ENCODE data around the gene CADPS. TPM values are rescaled to one million over a fixed set of nuclear protein-coding genes. Genes with fewer than 3 reads are reported as not detected.

The CADPS gene
- total RNA-seq, 2 experiments from 2014 or later: not detected

DNA sequence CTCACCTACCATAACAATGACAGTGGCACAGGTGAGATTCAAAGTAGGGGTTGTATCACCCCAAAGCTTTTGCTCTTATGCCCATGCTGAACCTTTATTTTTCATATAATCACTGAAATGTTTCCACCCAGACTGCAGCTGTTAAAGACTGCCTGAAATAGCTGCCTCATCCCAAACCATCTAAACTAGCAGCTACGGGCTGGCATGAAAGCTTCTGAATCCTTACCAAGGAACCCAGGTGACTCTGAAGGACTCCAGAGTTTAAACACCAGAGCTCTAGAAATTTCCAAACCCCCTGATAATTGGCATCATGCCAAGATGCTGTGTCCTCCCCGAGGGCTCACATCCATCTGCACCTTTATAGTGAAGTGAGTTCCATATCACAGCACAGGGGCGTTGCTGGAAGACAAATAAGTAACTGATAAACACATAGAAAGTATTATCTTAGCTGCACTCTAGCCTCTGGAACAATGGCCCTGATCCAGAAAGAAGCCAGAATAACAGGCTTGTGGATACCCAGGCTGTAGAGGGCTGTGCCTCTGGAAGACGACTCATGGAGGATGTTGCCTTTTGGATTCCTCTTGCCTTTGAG lies 238.9 kb downstream of the CADPS start:
- Mint-ChIP-seq H3K4me1 (no peaks in the 10 kb centered on the region), H3K9me3 (no peaks in the 10 kb centered on the region), H3K27ac (no peak overlapping the region), H3K4me3 (no peak overlapping the region), H3K27me3 (no peaks in the 10 kb centered on the region), H3K36me3 (ENCODE audit: low read depth) (no peaks in the 10 kb centered on the region)
- POLR2A ChIA-PET: no interaction called here
- CTCF ChIA-PET: no interaction called here
- no peak for DNase-seq

- H3K36me3 Mint-ChIP-seq (ENCODE audit: low read depth): no peaks in the 10 kb centered on the region
- no peaks in the 10 kb centered on the region for H3K9me3 Mint-ChIP-seq
- CTCF ChIA-PET: no interaction called here
- H3K27me3 Mint-ChIP-seq: no peaks in the 10 kb centered on the region
- POLR2A ChIA-PET: no interaction called here
- no peaks in the 10 kb centered on the region for H3K4me1 Mint-ChIP-seq
- no peak overlapping the region for H3K4me3 Mint-ChIP-seq
- DNase-seq: no peak
- no peak overlapping the region for H3K27ac Mint-ChIP-seq
These were observed 242.5 kb downstream of the CADPS start for GRCh38 chr3:62632510-62633294.

GRCh38 chr3:62631488-62631887 lies 243.7 kb downstream of the CADPS start:
- DNase-seq: no peak
- peaks cover 2% of the 10 kb centered on the region for H3K27me3 Mint-ChIP-seq
- no peaks in the 10 kb centered on the region for H3K36me3 Mint-ChIP-seq (ENCODE audit: low read depth)
- H3K4me1 Mint-ChIP-seq: no peaks in the 10 kb centered on the region
- H3K4me3 Mint-ChIP-seq: no peak overlapping the region
- no peaks in the 10 kb centered on the region for H3K9me3 Mint-ChIP-seq
- H3K27ac Mint-ChIP-seq: no peak overlapping the region
- ChIA-PET CTCF (no interaction called here), POLR2A (no interaction called here)

GRCh38 chr3:62630664-62631063 lies 244.6 kb downstream of the CADPS start:
- no peaks in the 10 kb centered on the region for H3K9me3 Mint-ChIP-seq

DNA sequence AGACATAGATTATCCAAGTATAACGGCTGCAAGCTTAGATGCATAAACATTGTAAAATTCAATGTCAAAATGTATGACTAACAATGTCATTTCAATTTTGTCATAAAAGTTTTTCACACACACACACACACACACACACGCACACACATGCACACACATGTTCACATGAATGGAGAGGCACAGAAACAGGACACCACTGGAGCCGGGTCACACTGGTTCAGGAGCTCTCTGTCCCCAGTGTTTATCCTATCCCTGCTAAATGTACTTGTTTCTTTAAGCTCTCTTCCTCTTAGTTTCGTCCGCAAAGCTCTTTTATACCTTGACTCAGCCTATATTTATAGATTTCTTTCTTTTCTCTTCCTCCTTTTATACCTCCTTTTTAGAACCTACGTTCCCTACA lies 249.9 kb downstream of the CADPS start:
- Mint-ChIP-seq H3K4me1 (no peaks in the 10 kb centered on the region), H3K9me3 (no peaks in the 10 kb centered on the region), H3K4me3 (no peak overlapping the region), H3K36me3 (ENCODE audit: low read depth) (no peaks in the 10 kb centered on the region), H3K27ac (no peak overlapping the region), H3K27me3 (peaks cover 8% of the 10 kb centered on the region)
- POLR2A ChIA-PET: no interaction called here
- DNase-seq: no peak
- CTCF ChIA-PET: no interaction called here

More at GRCh38 chr3:62630664-62631063, 244.6 kb downstream of the CADPS start:
- POLR2A ChIA-PET: no interaction called here
- no peak for DNase-seq
- H3K36me3 Mint-ChIP-seq (ENCODE audit: low read depth): no peaks in the 10 kb centered on the region
- no peak overlapping the region for H3K4me3 Mint-ChIP-seq
- H3K4me1 Mint-ChIP-seq: no peaks in the 10 kb centered on the region
- CTCF ChIA-PET: no interaction called here
- H3K27me3 Mint-ChIP-seq: peaks cover 2% of the 10 kb centered on the region
- H3K27ac Mint-ChIP-seq: no peak overlapping the region

GRCh38 chr3:62624185-62624584 lies 251.0 kb downstream of the CADPS start:
- ChIA-PET CTCF (interaction anchor here (0.7 kb wide), 1 partner anchor 797 kb away, joined by 3 read pairs; no protein-coding TSS in a partner anchor), POLR2A (no interaction called here)
- no peaks in the 10 kb centered on the region for H3K36me3 Mint-ChIP-seq (ENCODE audit: low read depth)
- peaks cover 8% of the 10 kb centered on the region for H3K27me3 Mint-ChIP-seq
- no peak for DNase-seq
- H3K4me1 Mint-ChIP-seq: no peaks in the 10 kb centered on the region
- no peaks in the 10 kb centered on the region for H3K9me3 Mint-ChIP-seq
- H3K27ac Mint-ChIP-seq: no peak overlapping the region
- no peak overlapping the region for H3K4me3 Mint-ChIP-seq

DNA sequence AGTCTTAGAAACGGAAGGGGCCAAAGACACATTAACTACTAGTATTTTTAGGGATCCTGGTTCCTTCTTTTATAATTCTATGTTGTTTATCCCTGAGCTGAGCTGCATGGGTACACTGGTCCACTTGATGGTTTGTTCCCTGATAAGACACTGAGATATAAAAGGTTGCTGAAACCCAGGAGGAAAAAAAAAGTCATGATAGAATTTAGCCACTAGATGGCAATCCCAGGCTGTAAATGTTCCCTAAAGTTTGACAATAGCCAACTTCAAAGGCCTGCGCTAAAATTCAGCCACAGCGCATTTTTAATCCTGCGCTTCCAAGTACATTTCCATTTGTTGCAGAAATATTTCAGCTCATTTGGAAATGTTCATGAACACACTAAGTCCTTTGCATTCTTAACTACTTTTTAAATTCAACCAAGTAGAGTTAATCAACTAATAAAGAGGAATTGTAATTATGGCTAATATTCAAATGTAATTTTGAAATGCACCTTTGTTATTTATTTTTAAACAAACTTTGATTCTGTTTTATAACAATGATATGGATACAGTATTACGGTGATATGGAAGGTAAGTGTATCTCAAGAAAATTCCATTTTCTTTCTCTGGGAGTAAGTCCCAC lies 252.6 kb downstream of the CADPS start:
- no peaks in the 10 kb centered on the region for H3K36me3 Mint-ChIP-seq (ENCODE audit: low read depth)
- no peak for DNase-seq
- H3K9me3 Mint-ChIP-seq: no peaks in the 10 kb centered on the region
- H3K27me3 Mint-ChIP-seq: peaks cover 8% of the 10 kb centered on the region
- ChIA-PET POLR2A (no interaction called here), CTCF (no interaction called here)
- no peaks in the 10 kb centered on the region for H3K4me1 Mint-ChIP-seq
- no peak overlapping the region for H3K27ac Mint-ChIP-seq
- H3K4me3 Mint-ChIP-seq: no peak overlapping the region

- ChIA-PET POLR2A (no interaction called here), CTCF (interaction anchor here (0.5 to 0.6 kb wide), 2 partner anchors 46 to 496 kb away, joined by 3 read pairs; no protein-coding TSS in a partner anchor)
- H3K9me3 Mint-ChIP-seq: no peaks in the 10 kb centered on the region
- H3K27me3 Mint-ChIP-seq: peaks cover 7% of the 10 kb centered on the region
- no peak overlapping the region for H3K27ac Mint-ChIP-seq
- no peaks in the 10 kb centered on the region for H3K36me3 Mint-ChIP-seq (ENCODE audit: low read depth)
- DNase-seq: no peak
- no peaks in the 10 kb centered on the region for H3K4me1 Mint-ChIP-seq
- H3K4me3 Mint-ChIP-seq: no peak overlapping the region
These were observed 253.3 kb downstream of the CADPS start for GRCh38 chr3:62621925-62622324.

DNA sequence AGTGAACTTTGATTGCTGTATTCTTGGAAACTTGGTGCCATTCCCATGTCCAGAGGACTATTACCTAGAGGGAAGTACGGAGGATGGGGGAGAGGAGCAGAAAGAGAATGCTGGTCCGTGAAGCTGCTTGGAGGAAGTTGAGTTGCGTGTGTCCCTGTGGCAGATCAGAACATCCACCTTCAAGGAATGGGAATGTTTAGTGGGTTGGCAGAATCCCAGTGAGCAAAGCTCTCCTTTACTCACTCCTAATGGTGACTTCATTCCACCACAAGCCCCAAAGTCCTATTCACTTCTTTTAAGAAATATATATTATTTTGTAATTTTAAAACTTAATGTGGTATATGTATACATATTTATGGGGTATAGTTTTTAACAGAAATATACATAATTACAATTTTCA lies 254.0 kb downstream of the CADPS start:
- DNase-seq: no peak
- POLR2A ChIA-PET: no interaction called here
- H3K27me3 Mint-ChIP-seq: peaks cover 6% of the 10 kb centered on the region
- CTCF ChIA-PET: interaction anchor here (0.6 kb wide), 1 partner anchor 46 kb away, joined by 3 read pairs; no protein-coding TSS in a partner anchor
- no peaks in the 10 kb centered on the region for H3K36me3 Mint-ChIP-seq (ENCODE audit: low read depth)
- no peaks in the 10 kb centered on the region for H3K9me3 Mint-ChIP-seq
- H3K4me1 Mint-ChIP-seq: no peaks in the 10 kb centered on the region
- H3K27ac Mint-ChIP-seq: no peak overlapping the region
- H3K4me3 Mint-ChIP-seq: no peak overlapping the region

DNA sequence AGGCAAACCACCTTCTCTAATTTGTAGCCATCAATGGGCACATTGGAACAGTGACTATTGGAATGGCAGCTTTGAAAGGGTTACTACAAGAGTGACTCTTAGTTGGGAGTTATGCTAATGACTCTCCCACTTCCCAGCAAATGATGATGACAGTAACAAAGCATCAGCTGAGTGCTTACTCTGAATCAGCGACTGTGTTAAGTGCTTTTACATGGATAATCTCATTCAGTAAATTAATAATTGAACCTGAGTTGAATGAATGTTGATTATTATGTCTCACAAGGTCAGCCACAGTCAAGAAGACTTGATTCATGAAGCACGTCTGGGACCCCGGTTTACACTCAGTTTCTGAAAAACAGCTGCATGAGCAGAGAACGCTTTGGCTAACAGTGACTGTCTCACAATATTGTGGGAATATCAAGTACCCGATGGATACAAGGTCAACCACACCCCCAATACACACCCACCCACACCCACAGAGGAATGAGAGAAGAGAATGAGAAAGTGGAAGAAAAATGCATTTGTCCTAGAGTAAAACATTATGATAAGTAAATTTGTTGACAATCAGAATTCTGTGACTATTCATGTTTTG lies 259.9 kb downstream of the CADPS start:
- no peaks in the 10 kb centered on the region for H3K9me3 Mint-ChIP-seq
- H3K27ac Mint-ChIP-seq: no peak overlapping the region
- no peak for DNase-seq
- no peak overlapping the region for H3K4me3 Mint-ChIP-seq
- ChIA-PET CTCF (no interaction called here), POLR2A (no interaction called here)
- H3K27me3 Mint-ChIP-seq: no peaks in the 10 kb centered on the region
- H3K36me3 Mint-ChIP-seq (ENCODE audit: low read depth): no peaks in the 10 kb centered on the region
- no peaks in the 10 kb centered on the region for H3K4me1 Mint-ChIP-seq

GRCh38 chr3:62614527-62614926 lies 260.7 kb downstream of the CADPS start:
- Mint-ChIP-seq H3K27me3 (no peaks in the 10 kb centered on the region), H3K4me1 (no peaks in the 10 kb centered on the region), H3K27ac (no peak overlapping the region), H3K36me3 (ENCODE audit: low read depth) (no peaks in the 10 kb centered on the region), H3K4me3 (no peak overlapping the region), H3K9me3 (no peaks in the 10 kb centered on the region)
- CTCF ChIA-PET: no interaction called here
- no peak for DNase-seq
- POLR2A ChIA-PET: no interaction called here

DNA sequence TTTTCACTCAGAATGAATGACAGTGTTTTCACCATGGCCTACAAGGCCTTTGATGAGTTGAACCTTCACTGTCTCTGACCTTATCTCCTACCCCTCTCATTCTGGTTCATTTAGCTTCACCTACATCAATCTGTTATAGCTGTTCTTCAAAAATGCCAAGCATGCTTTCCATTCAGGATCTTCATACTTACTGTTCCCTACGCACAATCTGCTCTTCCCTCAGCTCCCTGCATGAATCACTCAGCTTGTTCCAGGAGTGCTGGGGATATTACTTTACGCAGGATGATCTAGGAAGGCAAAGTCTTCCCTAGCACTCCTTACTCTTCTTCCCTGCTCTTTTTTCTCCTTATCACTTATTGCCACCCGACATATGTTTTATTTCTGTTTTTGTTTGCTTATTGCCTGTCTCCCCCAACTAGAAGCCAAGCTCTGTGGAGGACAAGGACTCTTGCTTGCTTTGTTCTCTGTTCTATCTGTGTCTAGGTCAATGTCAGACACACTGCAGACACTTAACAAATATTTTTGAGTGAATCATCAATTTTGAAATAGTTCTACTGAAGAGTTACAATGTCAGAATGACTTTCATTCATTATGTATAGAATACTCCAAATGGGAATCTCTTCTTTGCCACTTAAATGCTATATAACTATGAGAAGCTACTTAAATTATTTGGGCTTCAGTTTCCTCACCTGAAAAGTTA lies 263.5 kb downstream of the CADPS start:
- Mint-ChIP-seq H3K36me3 (ENCODE audit: low read depth) (no peaks in the 10 kb centered on the region), H3K4me3 (no peak overlapping the region), H3K4me1 (no peaks in the 10 kb centered on the region), H3K9me3 (no peaks in the 10 kb centered on the region), H3K27me3 (no peaks in the 10 kb centered on the region), H3K27ac (no peak overlapping the region)
- POLR2A ChIA-PET: no interaction called here
- DNase-seq: no peak
- CTCF ChIA-PET: no interaction called here
